ENCODE data around the gene SEPHS2. TPM values are rescaled to one million over a fixed set of nuclear protein-coding genes. Genes with fewer than 3 reads are reported as not detected.
"Not testable (repeated sequence)": the region's sequence is repeated elsewhere in the genome, so short reads cannot be mapped to it uniquely, and the experiment has no call there.

SEPHS2 gene
- total RNA-seq, 1 donor from 2014 or later: 42.6 TPM

DNA sequence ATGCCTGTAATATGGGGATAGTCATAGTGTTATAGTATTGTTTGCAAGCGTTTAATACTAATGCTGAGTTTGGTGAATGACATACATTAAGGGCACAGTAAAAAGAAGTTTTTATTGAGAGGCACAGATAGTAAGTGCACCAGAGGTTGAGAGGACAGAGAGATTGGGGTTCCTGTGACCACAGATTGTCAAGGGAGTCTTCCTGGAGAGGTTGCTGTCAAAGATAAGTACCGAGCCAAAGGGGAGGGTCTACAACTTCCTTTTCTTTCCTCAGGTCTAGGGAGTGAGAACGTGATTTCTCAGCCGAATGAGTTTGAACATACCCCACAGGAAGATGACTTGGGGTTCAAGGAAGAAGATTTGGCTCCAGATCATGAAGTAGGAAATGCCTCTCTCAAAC is 48.6 kb downstream of the SEPHS2 start:
- Mint-ChIP-seq H3K27ac (peak overlapping the region; percentile 98), H3K4me3 (ENCODE audit: low read depth) (peak overlapping the region; percentile 81), H3K4me1 (ENCODE audit: low read depth) (peaks cover 29% of the 10 kb centered on the region), H3K27me3 (no peaks in the 10 kb centered on the region), H3K9me3 (ENCODE audit: low read depth) (no peaks in the 10 kb centered on the region), H3K36me3 (ENCODE audit: insufficient read depth) (peaks cover 9% of the 10 kb centered on the region)
- DNase-seq (ENCODE audit: low spot score, unreplicated experiment): no peak
- TF ChIP-seq, protein P1, sequence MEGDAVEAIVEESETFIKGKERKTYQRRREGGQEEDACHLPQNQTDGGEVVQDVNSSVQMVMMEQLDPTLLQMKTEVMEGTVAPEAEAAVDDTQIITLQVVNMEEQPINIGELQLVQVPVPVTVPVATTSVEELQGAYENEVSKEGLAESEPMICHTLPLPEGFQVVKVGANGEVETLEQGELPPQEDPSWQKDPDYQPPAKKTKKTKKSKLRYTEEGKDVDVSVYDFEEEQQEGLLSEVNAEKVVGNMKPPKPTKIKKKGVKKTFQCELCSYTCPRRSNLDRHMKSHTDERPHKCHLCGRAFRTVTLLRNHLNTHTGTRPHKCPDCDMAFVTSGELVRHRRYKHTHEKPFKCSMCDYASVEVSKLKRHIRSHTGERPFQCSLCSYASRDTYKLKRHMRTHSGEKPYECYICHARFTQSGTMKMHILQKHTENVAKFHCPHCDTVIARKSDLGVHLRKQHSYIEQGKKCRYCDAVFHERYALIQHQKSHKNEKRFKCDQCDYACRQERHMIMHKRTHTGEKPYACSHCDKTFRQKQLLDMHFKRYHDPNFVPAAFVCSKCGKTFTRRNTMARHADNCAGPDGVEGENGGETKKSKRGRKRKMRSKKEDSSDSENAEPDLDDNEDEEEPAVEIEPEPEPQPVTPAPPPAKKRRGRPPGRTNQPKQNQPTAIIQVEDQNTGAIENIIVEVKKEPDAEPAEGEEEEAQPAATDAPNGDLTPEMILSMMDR (IDR thresholded peaks at IDR 0.05; ENCODE audit: unreplicated experiment): no peak

DNA sequence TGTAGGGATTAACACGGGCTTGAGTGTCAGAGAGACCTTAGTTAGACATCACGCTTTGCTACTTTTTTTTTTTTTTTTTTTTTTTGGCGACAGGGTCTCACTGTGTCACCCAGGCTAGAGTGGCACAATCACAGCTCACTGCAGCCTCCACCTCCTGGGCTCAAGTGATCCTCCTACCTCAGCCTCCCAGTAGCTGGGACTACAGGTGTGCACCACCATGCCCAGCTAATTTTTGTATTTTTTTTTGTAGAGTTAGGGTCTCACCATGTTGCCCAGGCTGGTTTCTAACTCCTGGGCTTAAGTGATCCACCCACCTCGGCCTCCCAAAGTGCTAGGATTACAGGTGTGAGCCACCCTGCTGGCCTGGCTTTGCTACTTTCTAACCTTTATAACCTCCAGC is 49.0 kb downstream of the SEPHS2 start:
- H3K36me3 Mint-ChIP-seq (ENCODE audit: insufficient read depth); H3K9me3 Mint-ChIP-seq (ENCODE audit: low read depth); H3K27me3 Mint-ChIP-seq; DNase-seq (ENCODE audit: low spot score, unreplicated experiment): not testable (repeated sequence)
- peak overlapping the region; percentile 98 for H3K27ac Mint-ChIP-seq
- H3K4me3 Mint-ChIP-seq (ENCODE audit: low read depth): peak overlapping the region; percentile 81
- H3K4me1 Mint-ChIP-seq (ENCODE audit: low read depth): peaks cover 28% of the 10 kb centered on the region

DNA sequence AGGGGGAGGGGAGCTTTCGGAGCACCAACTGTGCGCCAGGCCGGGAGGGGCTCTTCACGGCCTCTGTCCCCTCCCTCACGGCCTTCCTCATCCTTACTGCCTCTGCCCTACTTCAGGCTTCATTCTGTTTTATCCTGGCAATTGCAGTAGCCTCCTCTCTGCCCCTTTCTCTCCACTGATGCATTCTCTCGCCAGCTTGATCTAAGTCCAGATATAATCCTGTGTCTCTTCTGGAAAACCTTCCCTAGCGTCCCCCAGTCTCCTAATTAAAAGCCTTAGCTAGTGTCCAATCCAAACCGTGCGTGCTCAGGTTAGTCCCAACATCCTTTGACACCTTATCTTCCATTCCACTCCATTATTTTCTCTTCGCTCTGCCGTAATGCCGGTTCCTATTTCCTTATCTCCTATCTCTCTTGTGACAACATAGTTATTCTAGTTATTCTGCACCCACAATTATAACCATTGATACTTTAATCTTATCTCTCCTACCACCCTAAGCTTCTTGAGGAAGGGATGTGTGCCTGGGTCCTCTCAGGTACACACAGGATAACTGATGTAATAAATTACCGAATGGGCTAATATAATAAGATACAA is 49.6 kb downstream of the SEPHS2 start:
- Mint-ChIP-seq H3K27ac (peak overlapping the region; percentile 98), H3K4me1 (ENCODE audit: low read depth) (peaks cover 25% of the 10 kb centered on the region), H3K4me3 (ENCODE audit: low read depth) (peak overlapping the region; percentile 81), H3K27me3 (no peaks in the 10 kb centered on the region), H3K36me3 (ENCODE audit: insufficient read depth) (peaks cover 9% of the 10 kb centered on the region), H3K9me3 (ENCODE audit: low read depth) (no peaks in the 10 kb centered on the region)
- DNase-seq (ENCODE audit: low spot score, unreplicated experiment): no peak
- TF ChIP-seq, protein P1 (IDR thresholded peaks at IDR 0.05; ENCODE audit: unreplicated experiment): no peak

DNA sequence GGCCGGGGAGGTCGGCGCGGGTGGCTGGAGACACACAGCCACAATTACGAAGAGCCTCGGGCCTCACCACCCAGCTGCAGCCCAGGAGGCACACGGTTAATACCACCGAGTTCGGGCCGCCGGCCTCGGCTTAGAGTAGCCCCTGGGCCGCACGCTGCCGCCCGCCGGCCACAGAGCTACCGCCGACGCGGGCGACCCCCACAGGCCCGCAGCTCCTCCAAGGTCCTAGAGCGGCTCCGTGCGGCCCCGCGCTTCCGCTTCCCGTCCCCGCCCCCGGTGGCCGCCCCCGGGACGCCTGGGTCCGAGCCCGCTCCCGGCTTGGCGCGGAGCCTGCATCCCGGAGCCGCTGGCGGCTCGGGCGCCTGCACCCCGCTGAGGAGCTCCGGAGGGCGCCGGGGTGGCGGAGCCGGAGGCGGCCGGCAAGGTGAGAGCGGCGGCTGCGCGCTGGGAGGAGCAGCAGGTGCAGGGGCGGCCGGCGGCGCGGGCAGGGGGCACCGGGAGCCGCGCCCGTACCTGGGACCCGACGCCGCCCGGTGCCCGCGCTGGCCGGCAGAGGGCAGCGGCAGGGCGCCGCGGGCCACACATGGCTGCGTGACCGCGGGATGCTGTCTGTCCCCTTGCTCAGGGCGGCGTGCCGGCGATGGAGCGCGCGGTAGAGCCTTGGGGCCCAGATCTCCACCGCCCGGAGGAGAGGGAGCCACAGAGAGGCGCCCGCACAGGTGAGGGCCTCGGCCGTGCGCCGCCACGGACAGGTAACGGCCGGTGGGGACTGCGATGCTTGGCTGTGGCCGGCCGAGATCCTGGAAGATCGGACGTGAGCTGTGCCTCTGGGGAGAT is 50.3 kb downstream of the SEPHS2 start, which contains the start of gene ZNF48:
ZNF48 (plus strand) TSS at position 266 of the 837 bp plus-strand sequence; CDS start at position 641, 375 bp downstream.
- Mint-ChIP-seq H3K36me3 (ENCODE audit: insufficient read depth) (peaks cover 9% of the 10 kb centered on the region), H3K4me3 (ENCODE audit: low read depth) (peak within 1 kb of the TSS; percentile 91), H3K27me3 (no peaks in the 10 kb centered on the region), H3K4me1 (ENCODE audit: low read depth) (peaks cover 25% of the 10 kb centered on the region), H3K9me3 (ENCODE audit: low read depth) (no peaks in the 10 kb centered on the region), H3K27ac (peak within 1 kb of the TSS; percentile 98)
- peak; percentile 68 for DNase-seq (ENCODE audit: low spot score, unreplicated experiment)
- TF ChIP-seq, protein P1 (IDR thresholded peaks at IDR 0.05; ENCODE audit: unreplicated experiment): peak; percentile 56

DNA sequence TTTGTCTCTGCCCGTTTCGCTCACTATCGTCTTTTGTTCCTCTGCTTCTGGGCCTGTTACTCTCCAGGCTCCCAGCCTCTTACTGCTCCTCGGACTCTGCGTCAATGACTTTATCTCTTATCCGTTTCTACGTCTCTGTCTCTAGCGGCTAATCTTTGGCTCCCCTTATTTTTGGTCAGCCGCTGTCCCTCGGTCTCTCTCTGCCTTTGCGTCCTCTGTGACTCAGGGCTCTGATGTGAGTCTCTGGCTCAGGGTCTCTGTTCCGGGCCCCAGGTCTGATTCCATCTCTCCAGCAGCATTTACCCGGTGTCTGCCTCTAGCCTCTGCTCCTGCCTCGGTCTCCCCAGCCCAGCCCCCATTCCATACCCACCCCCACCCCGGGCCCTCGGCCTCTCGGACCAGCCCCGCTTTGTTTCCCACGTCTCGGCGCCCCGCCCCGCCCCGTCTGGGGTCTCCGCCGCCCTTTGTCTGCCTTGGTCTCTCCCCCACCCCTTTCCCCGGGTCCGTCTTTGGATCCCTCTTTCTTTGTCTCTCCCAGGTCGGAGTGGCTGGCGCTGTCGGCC is 51.0 kb downstream of the SEPHS2 start:
- Mint-ChIP-seq H3K27ac (peak overlapping the region; percentile 98), H3K4me3 (ENCODE audit: low read depth) (peak overlapping the region; percentile 91), H3K27me3 (no peaks in the 10 kb centered on the region), H3K4me1 (ENCODE audit: low read depth) (peaks cover 21% of the 10 kb centered on the region), H3K36me3 (ENCODE audit: insufficient read depth) (peaks cover 8% of the 10 kb centered on the region), H3K9me3 (ENCODE audit: low read depth) (no peaks in the 10 kb centered on the region)
- TF ChIP-seq, protein P1 (IDR thresholded peaks at IDR 0.05; ENCODE audit: unreplicated experiment): no peak
- DNase-seq (ENCODE audit: low spot score, unreplicated experiment): peak; percentile 67

Other genes with a start within 250 kb of the SEPHS2 start
- 33.0 and 33.3 TPM in 2 replicates for gene SULT1A3, start 246.6 kb downstream of the SEPHS2 start, total RNA-seq
- 27.0 and 27.1 TPM in 2 replicates for gene NPIPB13, start 197.4 kb downstream of the SEPHS2 start, total RNA-seq
- gene CD2BP2, start 90.6 kb downstream of the SEPHS2 start, total RNA-seq: 76.9 and 78.8 TPM in 2 replicates
- 51.0 and 51.8 TPM in 2 replicates for gene TBC1D10B, start 75.4 kb downstream of the SEPHS2 start, total RNA-seq
- gene MYL11, start 71.1 kb downstream of the SEPHS2 start, total RNA-seq: 2.6 and 3.5 TPM in 2 replicates
- 2.0 and 2.3 TPM in 2 replicates for gene SEPTIN1, start 63.3 kb downstream of the SEPHS2 start, total RNA-seq
- 59.7 and 62.6 TPM in 2 replicates for gene ZNF48, start 50.5 kb downstream of the SEPHS2 start, total RNA-seq
- 13.2 and 13.7 TPM in 2 replicates for gene ZNF771, start 38.3 kb downstream of the SEPHS2 start, total RNA-seq
- 65.9 and 71.9 TPM in 2 replicates for gene DCTPP1, start 15.8 kb downstream of the SEPHS2 start, total RNA-seq
- 0.49 and 0.53 TPM in 2 replicates for gene ITGAL, start 26.9 kb upstream of the SEPHS2 start, total RNA-seq
- gene ZNF768, start 80.7 kb upstream of the SEPHS2 start, total RNA-seq: 80.0 and 83.6 TPM in 2 replicates
- 18.1 and 19.1 TPM in 2 replicates for gene ZNF747, start 89.0 kb upstream of the SEPHS2 start, total RNA-seq
- gene ZNF764, start 112.5 kb upstream of the SEPHS2 start, total RNA-seq: 36.1 and 36.6 TPM in 2 replicates
- 20.0 and 22.5 TPM in 2 replicates for gene ZNF688, start 125.8 kb upstream of the SEPHS2 start, total RNA-seq
- gene ZNF785, start 139.8 kb upstream of the SEPHS2 start, total RNA-seq: 46.2 and 50.0 TPM in 2 replicates
- 23.3 and 24.5 TPM in 2 replicates for gene ZNF689, start 164.5 kb upstream of the SEPHS2 start, total RNA-seq
- gene PRR14, start 205.1 kb upstream of the SEPHS2 start, total RNA-seq: 57.6 and 58.7 TPM in 2 replicates
- gene FBRS, start 212.6 kb upstream of the SEPHS2 start, total RNA-seq: 75.3 and 91.1 TPM in 2 replicates